IMR-90 (cell line): ENCODE data around the gene SLC35F1. TPM values are rescaled to one million over a fixed set of nuclear protein-coding genes. Genes with fewer than 3 reads are reported as not detected.

Source experiments
- ATAC-seq: fragments of 200-7000 bp; cut with Tn5 transposase; 2 replicates; pipeline ENCODE4 v1.9.1; 2020; ENCODE audit warnings: low read depth, mild to moderate bottlenecking, moderate library complexity
- BruUV-seq: library from RNA; stranded (reverse); fragments of 400-500 nt; replicated peaks from 2 replicates; lab custom pipeline; 2021; lab: Mats Ljungman, UMichigan
- CTCF ChIA-PET: fragments of 300-600 bp; formaldehyde crosslinking; extraction: SDS; loops from one replicate; lab custom pipeline; 2021; ENCODE audit warnings: antibody characterized with exemption; lab: Yijun Ruan, JAX
- POLR2A ChIA-PET: fragments of 300-600 bp; sonication (Branson Sonifier 250); formaldehyde crosslinking; loops from one replicate; lab custom pipeline; 2022; ENCODE audit warnings: antibody characterized with exemption; ENCODE audit not compliant: unreplicated experiment; lab: Charles Lee
- DNase-seq: peaks from one replicate; pipeline ENCODE4 v3.0.0; 2013
- H2AFZ ChIP-seq: replicated peaks from 2 replicates; pipeline ENCODE3; 2013; ENCODE audit warnings: low read length, mild to moderate bottlenecking; ENCODE audit not compliant: poor library complexity
- H2AK5ac ChIP-seq: 2 replicates; pipeline ENCODE4 v1.6.1; 2013; ENCODE audit warnings: low read depth, low read length, inconsistent platforms
- H2AK9ac ChIP-seq: replicated peaks from 2 replicates; pipeline ENCODE3; 2013; ENCODE audit warnings: mild to moderate bottlenecking, low read depth, low read length, moderate library complexity; ENCODE audit not compliant: poor library complexity
- H2BK120ac ChIP-seq: 2 replicates; pipeline ENCODE4 v1.6.1; 2013; ENCODE audit warnings: low read depth, low read length, inconsistent platforms
- H2BK15ac ChIP-seq: 3 replicates; pipeline ENCODE4 v1.6.1; 2013; ENCODE audit warnings: low read depth, low read length, inconsistent platforms
- H2BK20ac ChIP-seq: 2 replicates; pipeline ENCODE4 v1.6.1; 2013; ENCODE audit warnings: low read depth, mild to moderate bottlenecking, inconsistent platforms, low read length, moderate library complexity
- H2BK5ac ChIP-seq: 2 replicates; pipeline ENCODE4 v1.6.1; 2013; ENCODE audit warnings: mild to moderate bottlenecking, low read depth, low read length, inconsistent platforms; ENCODE audit not compliant: poor library complexity, severe bottlenecking
- H3K14ac ChIP-seq: replicated peaks from 2 replicates; pipeline ENCODE4 v1.6.1; 2013; ENCODE audit warnings: low read depth, low read length, inconsistent platforms
- H3K18ac ChIP-seq: 2 replicates; pipeline ENCODE4 v1.6.1; 2013; ENCODE audit warnings: low read depth, low read length, control low read depth
- H3K23ac ChIP-seq: 2 replicates; pipeline ENCODE4 v1.6.1; 2013; ENCODE audit warnings: low read depth, low read length, inconsistent platforms
- H3K27ac ChIP-seq: 2 replicates; pipeline ENCODE4 v1.5.1; 2013; ENCODE audit warnings: mild to moderate bottlenecking, control low read depth, low read length; ENCODE audit not compliant: insufficient read depth
- H3K27me3 ChIP-seq: 2 replicates; pipeline ENCODE4 v1.6.1; 2013; ENCODE audit warnings: low read length; ENCODE audit not compliant: control insufficient read depth, insufficient read depth
- H3K36me3 ChIP-seq: 2 replicates; pipeline ENCODE4 v1.6.1; 2013; ENCODE audit warnings: low read length, mixed read lengths; ENCODE audit not compliant: control insufficient read depth, insufficient read depth
- H3K4ac ChIP-seq: 2 replicates; pipeline ENCODE4 v1.6.1; 2013; ENCODE audit warnings: low read depth, low read length, inconsistent platforms
- H3K4me1 ChIP-seq: 2 replicates; pipeline ENCODE4 v1.6.1; 2013; ENCODE audit warnings: low read length, mixed read lengths; ENCODE audit not compliant: control insufficient read depth, insufficient read depth
- H3K4me2 ChIP-seq: 2 replicates; pipeline ENCODE4 v1.6.1; 2013; ENCODE audit warnings: low read depth, mild to moderate bottlenecking, control low read depth, low read length, moderate library complexity
- H3K4me3 ChIP-seq: 2 replicates; pipeline ENCODE4 v1.5.1; 2013; ENCODE audit warnings: low read depth, mild to moderate bottlenecking, control low read depth, low read length, moderate library complexity; ENCODE audit not compliant: insufficient read depth
- H3K56ac ChIP-seq: 2 replicates; pipeline ENCODE4 v1.6.1; 2013; ENCODE audit warnings: low read length, inconsistent platforms; ENCODE audit not compliant: insufficient read depth; ENCODE audit errors: extremely low read depth
- H3K79me1 ChIP-seq, 2 experiments: 2 replicates each; pipeline ENCODE4 v1.6.1; 2013; ENCODE audit warnings: low read length in 2 of 2, inconsistent platforms in 1 of 2, low read depth in 1 of 2
- H3K9ac ChIP-seq: 2 replicates; pipeline ENCODE4 v1.6.1; 2013; ENCODE audit warnings: low read depth, low read length, control low read depth
- H3K9me1 ChIP-seq: 2 replicates; pipeline ENCODE4 v1.6.1; 2013; ENCODE audit warnings: low read length, inconsistent platforms; ENCODE audit not compliant: insufficient read depth
- H3K9me3 ChIP-seq: 2 replicates; pipeline ENCODE4 v1.6.1; 2013; ENCODE audit warnings: low read length; ENCODE audit not compliant: control insufficient read depth, insufficient read depth
- H4K20me1 ChIP-seq: 2 replicates; pipeline ENCODE4 v1.6.1; 2013; ENCODE audit warnings: low read length, inconsistent platforms; ENCODE audit not compliant: insufficient read depth
- H4K5ac ChIP-seq: 2 replicates; pipeline ENCODE4 v1.6.1; 2013; ENCODE audit warnings: mild to moderate bottlenecking, low read depth, low read length, control low read depth
- H4K8ac ChIP-seq, 2 experiments: 2 replicates each; pipeline ENCODE4 v1.6.1; 2013; ENCODE audit warnings: low read depth in 2 of 2, low read length in 2 of 2, control low read depth in 1 of 2, inconsistent platforms in 1 of 2
- H4K91ac ChIP-seq: 2 replicates; pipeline ENCODE4 v1.6.1; 2013; ENCODE audit warnings: low read depth, low read length, inconsistent platforms; ENCODE audit not compliant: insufficient read depth
- BHLHE40 ChIP-seq: fragments of 150-350 bp; IDR thresholded peaks from 2 replicates; pipeline ENCODE4 v1.6.1; 2016; ENCODE audit warnings: mild to moderate bottlenecking, low read depth, low read length
- CEBPB ChIP-seq: IDR thresholded peaks from 2 replicates; pipeline ENCODE4 v1.6.1; 2012; ENCODE audit warnings: low read depth, low read length, improper control_type of control experiment
- CHD1 ChIP-seq: IDR thresholded peaks from 2 replicates; pipeline ENCODE4 v1.6.1; 2012; ENCODE audit warnings: low read depth, low read length, improper control_type of control experiment
- CTCF ChIP-seq: conservative IDR thresholded peaks from 2 replicates; pipeline ENCODE4 v1.5.1; 2012; ENCODE audit warnings: mild to moderate bottlenecking, low read depth, low read length, improper control_type of control experiment
- ELK1 ChIP-seq: fragments of 150-350 bp; IDR thresholded peaks from 2 replicates; pipeline ENCODE4 v1.6.1; 2016; ENCODE audit warnings: low read depth, mild to moderate bottlenecking, low read length, moderate library complexity, borderline replicate concordance
- FOS ChIP-seq: fragments of 150-350 bp; IDR thresholded peaks from 2 replicates; pipeline ENCODE4 v1.6.1; 2016; ENCODE audit warnings: low read depth, low read length
- MAFK ChIP-seq: IDR thresholded peaks from 2 replicates; pipeline ENCODE4 v1.6.1; 2012; ENCODE audit warnings: low read depth, low read length, improper control_type of control experiment
- MAZ ChIP-seq: IDR thresholded peaks from 2 replicates; pipeline ENCODE4 v1.6.1; 2012; ENCODE audit warnings: low read depth, mild to moderate bottlenecking, low read length, improper control_type of control experiment, moderate library complexity, borderline replicate concordance
- MXI1 ChIP-seq: IDR thresholded peaks from 2 replicates; pipeline ENCODE4 v1.6.1; 2012; ENCODE audit warnings: low read depth, mild to moderate bottlenecking, low read length, moderate library complexity, borderline replicate concordance
- NFE2L2 ChIP-seq: fragments of 150-350 bp; IDR thresholded peaks from 2 replicates; pipeline ENCODE4 v1.6.1; 2016; ENCODE audit warnings: low read depth, mild to moderate bottlenecking, low read length
- POLR2A ChIP-seq: IDR thresholded peaks from 2 replicates; pipeline ENCODE4 v1.6.1; 2012; ENCODE audit warnings: mild to moderate bottlenecking, low read depth, low read length
- RAD21 ChIP-seq: IDR thresholded peaks from 2 replicates; pipeline ENCODE4 v1.6.1; 2012; ENCODE audit warnings: low read length, improper control_type of control experiment
- RCOR1 ChIP-seq: IDR thresholded peaks from 2 replicates; pipeline ENCODE4 v1.6.1; 2012; ENCODE audit warnings: mild to moderate bottlenecking, low read length, improper control_type of control experiment; ENCODE audit not compliant: insufficient replicate concordance
- RFX5 ChIP-seq: IDR thresholded peaks from 2 replicates; pipeline ENCODE4 v1.8.0; 2012; ENCODE audit warnings: low read depth, mild to moderate bottlenecking, low read length, moderate library complexity
- SMC3 ChIP-seq: fragments of 150-350 bp; IDR thresholded peaks from 2 replicates; pipeline ENCODE4 v1.6.1; 2016; ENCODE audit warnings: low read depth, mild to moderate bottlenecking, antibody characterized with exemption, low read length, moderate library complexity
- USF2 ChIP-seq: fragments of 150-350 bp; IDR thresholded peaks from 2 replicates; pipeline ENCODE4 v1.6.1; 2017; ENCODE audit warnings: mild to moderate bottlenecking, antibody characterized with exemption, low read length, low read depth
- WGBS, 2 experiments: methylation state at CpG; one replicate each; pipeline versions ENCODE4 v1.1.5 to v1.1.7; 2013; ENCODE audit warnings: missing lambda C conversion rate in 2 of 2; ENCODE audit not compliant: insufficient read length in 1 of 2; ENCODE audit errors: extremely low coverage in 2 of 2; 5-methylcytosine and 5-hydroxymethylcytosine counted together
- dilution Hi-C: fragments of 300-500 bp; cut with HindIII; formaldehyde crosslinking; loops from one replicate; pipeline ENCODE4 v1.14.3; 2018; ENCODE audit warnings: low sequenced_read_pairs; ENCODE audit not compliant: unreplicated experiment
- in situ Hi-C: fragments of 300-500 bp; cut with MboI; formaldehyde crosslinking; loops from 3 replicates; pipeline ENCODE4 v1.14.3; 2019; ENCODE audit warnings: low sequenced_read_pairs, inconsistent platforms, mixed read lengths
- intact Hi-C: fragments of 100-400 bp; cut with micrococcal nuclease; formaldehyde crosslinking; loops from 2 replicates; pipeline ENCODE4 v1.10.0; 2022
- polyA plus RNA-seq, 3 experiments: library from polyadenylated mRNA; depleted of rRNA; stranded (reverse); fragments of >200 nt; gene quantifications; 2 replicates each; pipeline ENCODE4 v1.2.3, GENCODE V29; 2012; ENCODE audit warnings: low replicate concordance in 1 of 3
- total RNA-seq: library from RNA; depleted of rRNA; stranded (reverse); fragments of >200 nt; gene quantifications from 2 replicates; pipeline ENCODE4 v1.2.3, GENCODE V29; 2012

SLC35F1 gene
- total and polyA plus RNA-seq, 2 of the 4 experiments (the other 2 are of a cell fraction): not detected

GRCh38 chr6:118029967-118030366, 122.9 kb downstream of the SLC35F1 start:
- Histone ChIP-seq H3K4ac (no peak overlapping the region), H3K27me3 (no peaks in the 10 kb centered on the region), H4K8ac (no peak overlapping the region), H2AK5ac (no peak overlapping the region), H3K14ac (no peak overlapping the region), H2BK120ac (no peak overlapping the region), H3K9ac (no peak overlapping the region), H4K20me1 (no peaks in the 10 kb centered on the region), H3K79me1 (no peaks in the 10 kb centered on the region), H3K4me1 (no peaks in the 10 kb centered on the region), H3K23ac (no peak overlapping the region), H3K9me3 (no peaks in the 10 kb centered on the region), H3K4me2 (no peak overlapping the region), H4K91ac (no peak overlapping the region), H3K27ac (no peak overlapping the region), H2BK15ac (no peak overlapping the region), H2AK9ac (no peak overlapping the region), H3K56ac (no peak overlapping the region), H4K5ac (no peak overlapping the region), H2BK20ac (no peak overlapping the region), H3K9me1 (no peaks in the 10 kb centered on the region), H3K36me3 (no peaks in the 10 kb centered on the region), H2AFZ (no peak overlapping the region), H3K18ac (no peak overlapping the region), H2BK5ac (no peak overlapping the region), H3K4me3 (no peak overlapping the region)
- DNase-seq (no peak), ATAC-seq (no peak)
- intact Hi-C loops (no loop called here), in situ Hi-C loops (no loop called here), dilution Hi-C loops (no loop called here)
- TF ChIP-seq USF2 (no peak), RAD21 (no peak), NFE2L2 (no peak), FOS (no peak), CHD1 (no peak), RFX5 (no peak), SMC3 (no peak), MXI1 (no peak), POLR2A (no peak), BHLHE40 (no peak), MAZ (no peak), RCOR1 (no peak), CTCF (no peak), MAFK (no peak), ELK1 (no peak), CEBPB (no peak)
- 40% methylated on average over 2 of the region's 4 CpGs; no CpG with 5 or more reads in 1 of the 2 experiments for WGBS, 2 experiments
- no TSS peak for BruUV-seq
- ChIA-PET POLR2A (no interaction called here), CTCF (no interaction called here)
